ENCODE data around the gene PLCD4. TPM values are rescaled to one million over a fixed set of nuclear protein-coding genes. Genes with fewer than 3 reads are reported as not detected.

Gene PLCD4
- polyA plus RNA-seq, 3 donors = 0.04 to 0.05 TPM; not detected in 1

DNA sequence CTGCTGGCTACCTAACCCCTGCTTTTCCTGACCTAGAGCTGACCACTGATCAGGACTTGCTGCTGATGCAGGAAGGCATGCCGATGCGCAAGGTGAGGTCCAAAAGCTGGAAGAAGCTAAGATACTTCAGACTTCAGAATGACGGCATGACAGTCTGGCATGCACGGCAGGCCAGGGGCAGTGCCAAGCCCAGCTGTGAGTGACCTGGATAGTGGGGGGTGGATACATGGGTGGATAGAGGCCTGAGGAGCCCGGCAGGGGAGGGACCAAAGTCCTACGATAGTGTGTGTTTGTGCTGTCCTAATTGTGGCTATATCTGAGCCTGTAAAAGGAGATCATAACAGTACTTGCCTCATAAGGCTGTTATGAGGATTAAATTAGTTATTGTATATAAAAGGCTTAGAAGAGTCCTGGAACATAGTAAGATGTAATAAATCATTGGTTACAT, 8.2 kb downstream of the PLCD4 start:
- H3K4me3 Mint-ChIP-seq = no peak overlapping the region
- H3K27ac Mint-ChIP-seq = peak overlapping the region in 1 of 7 donors; percentile 4
- no peaks in the 10 kb centered on the region for H4K20me1 ChIP-seq (ENCODE audit: insufficient read depth, low read length)
- no peaks in the 10 kb centered on the region for H3K9me3 ChIP-seq (replicated peaks in 1 of 2; ENCODE audit: control insufficient read depth in 1 of 2, insufficient read depth in 1 of 2, low read length in 2 of 2)
- no peak for TF ChIP-seq CTCF (IDR thresholded peaks at IDR 0.05)
- intact Hi-C loops (cut with micrococcal nuclease) = no loop called here
- H3K9me3 Mint-ChIP-seq = no peaks in the 10 kb centered on the region
- H3K4me2 ChIP-seq (replicated peaks; ENCODE audit: extremely low read depth, low read length, poor library complexity, severe bottlenecking) = no peak overlapping the region
- no peak overlapping the region for H3K27ac ChIP-seq (ENCODE audit: low read depth in 1 of 2, low read length in 2 of 2)
- no peak overlapping the region for H3K4me3 ChIP-seq (replicated peaks in 1 of 3; ENCODE audit: low read depth in 2 of 3, low read length in 3 of 3)
- no peaks in the 10 kb centered on the region for H3K36me3 Mint-ChIP-seq
- no peak overlapping the region for H2AFZ ChIP-seq (ENCODE audit: insufficient read depth, low read depth, low read length, poor library complexity, severe bottlenecking)
- no peaks in the 10 kb centered on the region for H3K79me2 ChIP-seq (ENCODE audit: insufficient read depth, low read length)
- H3K4me1 Mint-ChIP-seq = no peaks in the 10 kb centered on the region
- H3K9ac ChIP-seq (ENCODE audit: insufficient read depth, low read length, poor library complexity, severe bottlenecking) = no peak overlapping the region
- WGBS (ENCODE audit: insufficient coverage) = 97% methylated on average over 4 of the region's 6 CpGs
- no peaks in the 10 kb centered on the region for H3K4me1 ChIP-seq (ENCODE audit: control insufficient read depth in 1 of 2, insufficient read depth in 2 of 2, low read length in 2 of 2)
- no peak for DNase-seq
- H3K27me3 ChIP-seq (ENCODE audit: control insufficient read depth in 2 of 2, insufficient read depth in 2 of 2, low read length in 2 of 2) = no peaks in the 10 kb centered on the region
- peaks cover 0 to 3% (median 2%) of the 10 kb centered on the region in 3 donors for H3K27me3 Mint-ChIP-seq (ENCODE audit: low read depth in 3 of 3)
- no peaks in the 10 kb centered on the region for H3K36me3 ChIP-seq (replicated peaks in 1 of 2; ENCODE audit: control insufficient read depth in 1 of 2, insufficient read depth in 2 of 2, low read length in 2 of 2)

- Mint-ChIP-seq H3K27ac (peak overlapping the region in 1 of 7 donors; percentile 35), H3K36me3 (no peaks in the 10 kb centered on the region), H3K9me3 (peaks cover 0 to 1% (median 0%) of the 10 kb centered on the region in 7 donors), H3K4me3 (no peak overlapping the region), H3K27me3 (ENCODE audit: low read depth in 3 of 3) (peaks cover 0 to 3% (median 2%) of the 10 kb centered on the region in 3 donors), H3K4me1 (peaks cover 12% of the 10 kb centered on the region)
- TF ChIP-seq CTCF (IDR thresholded peaks at IDR 0.05) = no peak
- no peak for DNase-seq
- H3K27me3 ChIP-seq (ENCODE audit: control insufficient read depth in 2 of 2, insufficient read depth in 2 of 2, low read length in 2 of 2) = no peaks in the 10 kb centered on the region
- 96% methylated on average over 9 of the region's 9 CpGs for WGBS (ENCODE audit: insufficient coverage)
- no peaks in the 10 kb centered on the region for H3K9me3 ChIP-seq (replicated peaks in 1 of 2; ENCODE audit: control insufficient read depth in 1 of 2, insufficient read depth in 1 of 2, low read length in 2 of 2)
- H2AFZ ChIP-seq (ENCODE audit: insufficient read depth, low read depth, low read length, poor library complexity, severe bottlenecking) = no peak overlapping the region
- H3K9ac ChIP-seq (ENCODE audit: insufficient read depth, low read length, poor library complexity, severe bottlenecking) = no peak overlapping the region
- H3K36me3 ChIP-seq (replicated peaks in 1 of 2; ENCODE audit: control insufficient read depth in 1 of 2, insufficient read depth in 2 of 2, low read length in 2 of 2) = no peaks in the 10 kb centered on the region
- H3K4me2 ChIP-seq (replicated peaks; ENCODE audit: extremely low read depth, low read length, poor library complexity, severe bottlenecking) = no peak overlapping the region
- H4K20me1 ChIP-seq (ENCODE audit: insufficient read depth, low read length) = no peaks in the 10 kb centered on the region
- H3K79me2 ChIP-seq (ENCODE audit: insufficient read depth, low read length) = no peaks in the 10 kb centered on the region
- no peak overlapping the region for H3K4me3 ChIP-seq (replicated peaks in 1 of 3; ENCODE audit: low read depth in 2 of 3, low read length in 3 of 3)
- intact Hi-C loops (cut with micrococcal nuclease) = no loop called here
- peaks cover 9% of the 10 kb centered on the region in 2 donors for H3K4me1 ChIP-seq (ENCODE audit: control insufficient read depth in 1 of 2, insufficient read depth in 2 of 2, low read length in 2 of 2)
- H3K27ac ChIP-seq (ENCODE audit: low read depth in 1 of 2, low read length in 2 of 2) = no peak overlapping the region
Observed at GRCh38 chr2:218618102-218618860, 10.6 kb downstream of the PLCD4 start.
